ENCODE results near the gene AFF1. TPM values are rescaled to one million over a fixed set of nuclear protein-coding genes. Genes with fewer than 3 reads are reported as not detected.

Gene AFF1
- total RNA-seq, 1 experiment from 2014 or later: 52.8 TPM

DNA sequence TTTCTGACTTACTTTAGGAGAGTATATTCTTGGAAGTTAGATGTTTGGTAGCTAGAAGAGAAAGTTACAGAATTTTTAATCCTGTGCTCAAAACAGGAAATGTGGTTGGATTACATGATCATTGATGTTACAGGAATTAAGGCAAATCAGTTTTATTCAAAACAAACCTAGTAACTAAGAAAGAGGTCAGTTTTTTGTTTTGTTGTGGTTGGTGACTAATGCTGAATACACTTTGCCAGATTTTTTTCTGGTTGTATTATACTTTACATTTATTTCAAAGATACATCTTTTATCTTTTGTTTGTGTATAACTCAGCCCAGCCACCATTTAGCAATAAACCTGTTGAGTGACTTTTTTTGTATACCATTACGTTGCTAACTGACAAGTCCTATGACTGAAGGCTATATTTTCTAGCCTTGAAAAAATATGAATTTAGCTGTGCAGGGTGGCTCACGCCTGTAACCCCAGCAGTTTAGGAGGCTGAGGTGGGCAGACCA, 168.9 kb downstream of the AFF1 start:
- no peak overlapping the region for H2AFZ ChIP-seq
- TF ChIP-seq CTCF (conservative IDR thresholded peaks at IDR 0.05) (no peak), EZH2 (IDR thresholded peaks at IDR 0.05; ENCODE audit: low read depth) (no peak)
- H3K79me2 ChIP-seq (ENCODE audit: low read depth): no peaks in the 10 kb centered on the region
- H3K9me3 ChIP-seq (ENCODE audit: insufficient read depth, low read depth): no peaks in the 10 kb centered on the region
- no peaks in the 10 kb centered on the region for H4K20me1 ChIP-seq (ENCODE audit: insufficient read depth)
- H3K4me2 ChIP-seq: peak overlapping the region; percentile 65
- peaks cover 23% of the 10 kb centered on the region for H3F3A ChIP-seq (ENCODE audit: insufficient read depth, low read depth)
- peak overlapping the region; percentile 69 for H3K27ac ChIP-seq
- H3K36me3 ChIP-seq (ENCODE audit: low read depth): 0 out of 2 replicates have a peak, but pooled peaks cover 5% of the 10 kb centered on the region
- ChIA-PET POLR2A (ENCODE audit: unreplicated experiment) (interaction anchor here (0.5 to 0.6 kb wide), 3 partner anchors 11 to 140 kb away, joined by 3 to 8 read pairs (median 7); no protein-coding TSS in a partner anchor), CTCF (no interaction called here)
- H3K4me3 ChIP-seq: no peak overlapping the region; the same call in 1 of the 2 replicates
- intact Hi-C loops (cut with micrococcal nuclease; ENCODE audit: unreplicated experiment): no loop called here
- DNase-seq: peak in 1 of 2 experiments; percentile 90
- H3K9me2 ChIP-seq (ENCODE audit: insufficient read depth): no peaks in the 10 kb centered on the region
- no TSS peak for BruUV-seq (replicated peaks)
- H3K4me1 ChIP-seq (replicated peaks; ENCODE audit: insufficient read depth): peaks cover 35% of the 10 kb centered on the region
- no peaks in the 10 kb centered on the region for H3K27me3 ChIP-seq (ENCODE audit: insufficient read depth, low read depth)

GRCh38 chr4:87105101-87105845, 170.5 kb downstream of the AFF1 start:
- no TSS peak for BruUV-seq (replicated peaks)
- Histone ChIP-seq H2AFZ (no peak overlapping the region), H3K36me3 (ENCODE audit: low read depth) (0 out of 2 replicates have a peak, but pooled peaks cover 5% of the 10 kb centered on the region), H4K20me1 (ENCODE audit: insufficient read depth) (no peaks in the 10 kb centered on the region), H3K9me3 (ENCODE audit: insufficient read depth, low read depth) (no peaks in the 10 kb centered on the region), H3K79me2 (ENCODE audit: low read depth) (no peaks in the 10 kb centered on the region), H3K27ac (no peak overlapping the region), H3K4me3 (no peak overlapping the region), H3K27me3 (ENCODE audit: insufficient read depth, low read depth) (no peaks in the 10 kb centered on the region), H3K4me1 (replicated peaks; ENCODE audit: insufficient read depth) (peaks cover 37% of the 10 kb centered on the region), H3K9me2 (ENCODE audit: insufficient read depth) (no peaks in the 10 kb centered on the region), H3F3A (ENCODE audit: insufficient read depth, low read depth) (peaks cover 23% of the 10 kb centered on the region), H3K4me2 (no peak overlapping the region)
- intact Hi-C loops (cut with micrococcal nuclease; ENCODE audit: unreplicated experiment): loop anchor here (5.0 kb wide), 2 partner anchors 98 to 178 kb away; no protein-coding TSS in a partner anchor
- ChIA-PET POLR2A (ENCODE audit: unreplicated experiment) (no interaction called here), CTCF (no interaction called here)
- TF ChIP-seq EZH2 (IDR thresholded peaks at IDR 0.05; ENCODE audit: low read depth) (no peak), CTCF (conservative IDR thresholded peaks at IDR 0.05) (no peak)
- DNase-seq: no peak

- H3K9me3 ChIP-seq (ENCODE audit: insufficient read depth, low read depth): no peaks in the 10 kb centered on the region
- no peak for TF ChIP-seq EZH2 (IDR thresholded peaks at IDR 0.05; ENCODE audit: low read depth)
- TF ChIP-seq CTCF (conservative IDR thresholded peaks at IDR 0.05): no peak
- intact Hi-C loops (cut with micrococcal nuclease; ENCODE audit: unreplicated experiment): loop anchor here (5.0 kb wide), 2 partner anchors 101 to 181 kb away; no protein-coding TSS in a partner anchor
- H3K4me2 ChIP-seq: peak overlapping the region; percentile 56
- CTCF ChIA-PET: no interaction called here
- peak; percentile 51 to 59 for DNase-seq
- BruUV-seq (replicated peaks): no TSS peak
- H3F3A ChIP-seq (ENCODE audit: insufficient read depth, low read depth): peaks cover 19% of the 10 kb centered on the region
- H4K20me1 ChIP-seq (ENCODE audit: insufficient read depth): no peaks in the 10 kb centered on the region
- peak overlapping the region; percentile 49 for H3K27ac ChIP-seq
- H3K79me2 ChIP-seq (ENCODE audit: low read depth): no peaks in the 10 kb centered on the region
- peaks cover 34% of the 10 kb centered on the region for H3K4me1 ChIP-seq (replicated peaks; ENCODE audit: insufficient read depth)
- H3K36me3 ChIP-seq (ENCODE audit: low read depth): 0 out of 2 replicates have a peak, but pooled peaks cover 10% of the 10 kb centered on the region
- H3K27me3 ChIP-seq (ENCODE audit: insufficient read depth, low read depth): no peaks in the 10 kb centered on the region
- no peaks in the 10 kb centered on the region for H3K9me2 ChIP-seq (ENCODE audit: insufficient read depth)
- H3K4me3 ChIP-seq: no peak overlapping the region
- POLR2A ChIA-PET (ENCODE audit: unreplicated experiment): interaction anchor here (0.5 to 0.6 kb wide), 2 partner anchors 11 to 103 kb away, joined by 3 read pairs; no protein-coding TSS in a partner anchor
- no peak overlapping the region for H2AFZ ChIP-seq
These were observed 173.3 kb downstream of the AFF1 start for GRCh38 chr4:87108142-87108546.
